ENCODE measurements around the gene PTPN1. TPM values are rescaled to one million over a fixed set of nuclear protein-coding genes. Genes with fewer than 3 reads are reported as not detected.

Gene PTPN1
- total RNA-seq, 1 donor from 2014 or later = 101 TPM

- H3K36me3 ChIP-seq = no peaks in the 10 kb centered on the region
- H3K27me3 ChIP-seq = no peaks in the 10 kb centered on the region
- intact Hi-C loops (cut with DNase I) = no loop called here
- no peak for DNase-seq
- peaks cover 86% of the 10 kb centered on the region for H3K4me1 ChIP-seq
- ATAC-seq = no peak
- no peak overlapping the region for H3K4me3 ChIP-seq
- H3K27ac ChIP-seq = no peak overlapping the region
- H3K9me3 ChIP-seq = no peaks in the 10 kb centered on the region
- no peak for TF ChIP-seq CTCF (IDR thresholded peaks at IDR 0.05)
Measured at GRCh38 chr20:50515471-50516106, 5.4 kb downstream of the PTPN1 start.

- ATAC-seq (peak; percentile 27), DNase-seq (no peak)
- intact Hi-C loops (cut with DNase I) = no loop called here
- Histone ChIP-seq H3K4me3 (no peak overlapping the region), H3K27me3 (no peaks in the 10 kb centered on the region), H3K9me3 (no peaks in the 10 kb centered on the region), H3K4me1 (peaks cover 90% of the 10 kb centered on the region), H3K27ac (peak overlapping the region; percentile 55), H3K36me3 (no peaks in the 10 kb centered on the region)
- TF ChIP-seq CTCF (IDR thresholded peaks at IDR 0.05) = no peak
Measured at GRCh38 chr20:50516180-50516934, 6.2 kb downstream of the PTPN1 start.

- intact Hi-C loops (cut with DNase I) = no loop called here
- no peaks in the 10 kb centered on the region for H3K27me3 ChIP-seq
- peaks cover 86% of the 10 kb centered on the region for H3K4me1 ChIP-seq
- no peak for DNase-seq
- no peaks in the 10 kb centered on the region for H3K9me3 ChIP-seq
- H3K36me3 ChIP-seq = no peaks in the 10 kb centered on the region
- peak overlapping the region; percentile 55 for H3K27ac ChIP-seq
- TF ChIP-seq CTCF (IDR thresholded peaks at IDR 0.05) = no peak
- ATAC-seq = no peak
- H3K4me3 ChIP-seq = no peak overlapping the region
Measured at GRCh38 chr20:50516935-50517816, 7.0 kb downstream of the PTPN1 start.

GRCh38 chr20:50517817-50518154, 7.6 kb downstream of the PTPN1 start:
- H3K27ac ChIP-seq = peak overlapping the region; percentile 55
- ATAC-seq (no peak), DNase-seq (no peak)
- intact Hi-C loops (cut with DNase I) = no loop called here
- no peaks in the 10 kb centered on the region for H3K9me3 ChIP-seq
- H3K36me3 ChIP-seq = no peaks in the 10 kb centered on the region
- no peak overlapping the region for H3K4me3 ChIP-seq
- H3K4me1 ChIP-seq = peaks cover 80% of the 10 kb centered on the region
- TF ChIP-seq CTCF (IDR thresholded peaks at IDR 0.05) = no peak
- no peaks in the 10 kb centered on the region for H3K27me3 ChIP-seq

- peak overlapping the region; percentile 14 for H3K4me3 ChIP-seq
- no peaks in the 10 kb centered on the region for H3K27me3 ChIP-seq
- peak overlapping the region; percentile 55 for H3K27ac ChIP-seq
- intact Hi-C loops (cut with DNase I) = no loop called here
- peaks cover 75% of the 10 kb centered on the region for H3K4me1 ChIP-seq
- DNase-seq (no peak), ATAC-seq (no peak)
- no peaks in the 10 kb centered on the region for H3K36me3 ChIP-seq
- no peaks in the 10 kb centered on the region for H3K9me3 ChIP-seq
- TF ChIP-seq CTCF (IDR thresholded peaks at IDR 0.05) = no peak
Measured at GRCh38 chr20:50518270-50518721, 8.1 kb downstream of the PTPN1 start.

All from upper lobe of right lung (tissue), 1 donor.